Dermis blood vessel endothelial cell (primary cell): ENCODE data around the gene FUBP3. TPM values are rescaled to one million over a fixed set of nuclear protein-coding genes. Genes with fewer than 3 reads are reported as not detected.

ENCODE experiments used
- DNase-seq: peaks from one replicate; pipeline ENCODE4 v3.0.0; 2010
- total RNA-seq: library from RNA; depleted of rRNA; stranded (reverse); fragments of >200 nt; gene quantifications from 2 replicates; pipeline ENCODE4 v1.2.3, GENCODE V29; 2014

FUBP3 gene, protein sequence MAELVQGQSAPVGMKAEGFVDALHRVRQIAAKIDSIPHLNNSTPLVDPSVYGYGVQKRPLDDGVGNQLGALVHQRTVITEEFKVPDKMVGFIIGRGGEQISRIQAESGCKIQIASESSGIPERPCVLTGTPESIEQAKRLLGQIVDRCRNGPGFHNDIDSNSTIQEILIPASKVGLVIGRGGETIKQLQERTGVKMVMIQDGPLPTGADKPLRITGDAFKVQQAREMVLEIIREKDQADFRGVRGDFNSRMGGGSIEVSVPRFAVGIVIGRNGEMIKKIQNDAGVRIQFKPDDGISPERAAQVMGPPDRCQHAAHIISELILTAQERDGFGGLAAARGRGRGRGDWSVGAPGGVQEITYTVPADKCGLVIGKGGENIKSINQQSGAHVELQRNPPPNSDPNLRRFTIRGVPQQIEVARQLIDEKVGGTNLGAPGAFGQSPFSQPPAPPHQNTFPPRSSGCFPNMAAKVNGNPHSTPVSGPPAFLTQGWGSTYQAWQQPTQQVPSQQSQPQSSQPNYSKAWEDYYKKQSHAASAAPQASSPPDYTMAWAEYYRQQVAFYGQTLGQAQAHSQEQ
- total RNA-seq = 27.4 and 38.7 TPM in 2 replicates

DNA sequence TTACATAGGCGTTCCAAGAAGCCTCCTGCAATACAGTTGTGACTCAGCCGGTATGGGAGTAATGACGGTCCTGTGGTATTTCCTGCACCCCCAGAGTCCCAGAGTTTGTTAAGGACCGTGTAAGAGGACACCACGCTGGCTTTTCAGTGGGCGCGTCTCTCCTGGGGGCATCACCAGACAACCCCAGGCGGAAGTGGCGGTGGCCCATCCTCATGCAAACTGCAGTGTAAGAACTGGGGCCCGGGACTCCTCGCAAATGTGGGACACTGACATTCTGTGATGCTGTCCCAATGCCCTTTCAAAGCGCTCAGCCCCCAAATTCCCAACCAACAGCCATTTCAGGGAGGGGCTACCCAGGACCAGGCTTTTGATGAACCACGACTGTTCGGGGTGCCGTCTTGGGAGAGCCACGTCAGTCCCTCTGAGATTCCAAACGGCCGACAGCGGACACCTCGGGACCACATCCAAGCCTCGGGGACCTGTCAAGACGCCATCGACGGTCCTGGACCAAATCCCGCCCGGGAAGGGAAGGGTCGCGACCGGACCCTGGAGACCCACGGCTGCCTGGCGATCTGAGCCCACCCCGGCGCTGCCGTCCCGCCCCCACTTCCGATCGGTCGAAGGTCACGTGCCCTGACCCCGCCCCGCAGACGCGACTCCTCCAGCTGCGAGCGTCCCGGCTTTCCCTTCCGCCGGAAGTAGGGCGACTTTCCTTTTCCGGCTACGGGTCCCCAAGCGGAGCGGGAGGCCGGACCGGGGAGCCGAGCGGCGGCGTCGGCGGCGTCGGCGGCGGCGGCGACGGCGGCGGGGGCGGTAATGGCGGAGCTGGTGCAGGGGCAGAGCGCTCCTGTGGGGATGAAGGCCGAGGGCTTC, at the start of gene FUBP3:
Gene FUBP3, plus strand, starts transcription at position 713 of the 873 bp plus-strand sequence. Its CDS starts 104 bp downstream, at position 817.
- DNase-seq = peak; percentile 85

DNA sequence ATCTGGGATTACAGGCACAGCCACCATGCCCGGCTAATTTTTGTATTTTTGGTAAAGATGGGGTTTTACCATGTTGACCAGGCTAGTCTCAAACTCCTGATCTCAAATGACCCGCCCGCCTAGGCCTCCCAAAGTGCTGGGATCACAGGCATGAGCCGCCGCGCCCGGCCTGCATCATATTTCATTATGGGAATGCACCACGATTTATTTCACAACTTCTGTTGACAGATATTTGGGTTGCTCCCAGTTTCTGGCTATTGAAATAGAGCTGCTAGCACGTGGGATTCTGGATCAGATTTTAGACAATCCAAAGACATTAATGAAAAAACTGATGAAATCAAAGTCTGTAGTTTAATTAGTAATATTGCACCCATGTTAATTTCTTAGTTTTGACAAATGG, 48.4 kb upstream of the FUBP3 start:
- DNase-seq = no peak

DNA sequence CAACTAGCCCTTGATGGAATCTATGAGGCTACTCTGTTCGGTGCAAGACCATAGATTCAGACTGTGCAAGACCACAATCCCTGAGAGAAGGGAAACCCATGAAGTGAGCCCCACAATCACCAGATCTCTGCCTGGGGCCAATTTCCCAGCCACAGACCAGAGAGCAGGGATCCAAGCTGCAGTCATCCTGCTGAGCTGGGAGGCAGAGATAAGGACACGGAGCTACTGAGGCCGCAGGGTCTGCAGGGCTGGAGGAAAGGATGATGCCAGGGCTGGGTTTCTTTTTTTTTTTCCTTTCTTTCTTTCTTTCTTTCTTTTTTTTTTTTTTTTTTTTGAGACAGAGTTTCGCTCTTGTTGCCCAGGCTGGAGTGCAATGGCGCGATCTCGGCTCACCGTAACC, 47.7 kb upstream of the FUBP3 start:
- no peak for DNase-seq

DNA sequence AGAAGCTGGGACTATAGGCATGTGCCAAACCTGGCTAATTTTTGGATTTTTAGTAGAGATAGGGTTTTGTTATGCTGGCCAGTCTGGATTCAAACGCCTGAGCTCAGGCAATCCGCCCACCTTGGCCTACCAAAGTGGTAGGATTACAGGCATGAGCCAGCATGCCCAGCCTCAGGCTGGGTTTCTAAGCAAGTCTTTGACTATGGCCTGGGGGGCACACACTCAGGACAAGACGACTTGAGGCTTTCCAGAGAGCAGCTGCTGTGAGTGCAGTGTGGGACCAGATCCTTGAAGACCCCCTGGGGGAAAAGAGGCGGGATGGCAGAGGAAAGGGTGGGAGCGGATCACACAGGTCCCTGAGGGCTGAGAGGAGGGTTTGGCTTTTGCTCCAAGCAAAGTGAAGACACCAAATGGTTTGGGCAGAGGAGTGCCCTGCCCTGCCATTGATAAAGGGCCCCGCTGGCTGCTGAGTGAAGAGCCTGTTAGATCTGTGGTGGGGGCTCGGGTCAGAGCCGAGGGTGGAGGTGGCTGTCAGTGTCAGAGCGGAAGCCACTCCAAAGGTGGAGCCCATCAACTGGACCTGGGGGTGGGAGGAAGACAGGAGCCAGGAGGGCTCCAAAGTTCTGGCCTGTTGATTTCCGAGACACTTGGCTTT, 46.8 kb upstream of the FUBP3 start:
- no peak for DNase-seq

DNA sequence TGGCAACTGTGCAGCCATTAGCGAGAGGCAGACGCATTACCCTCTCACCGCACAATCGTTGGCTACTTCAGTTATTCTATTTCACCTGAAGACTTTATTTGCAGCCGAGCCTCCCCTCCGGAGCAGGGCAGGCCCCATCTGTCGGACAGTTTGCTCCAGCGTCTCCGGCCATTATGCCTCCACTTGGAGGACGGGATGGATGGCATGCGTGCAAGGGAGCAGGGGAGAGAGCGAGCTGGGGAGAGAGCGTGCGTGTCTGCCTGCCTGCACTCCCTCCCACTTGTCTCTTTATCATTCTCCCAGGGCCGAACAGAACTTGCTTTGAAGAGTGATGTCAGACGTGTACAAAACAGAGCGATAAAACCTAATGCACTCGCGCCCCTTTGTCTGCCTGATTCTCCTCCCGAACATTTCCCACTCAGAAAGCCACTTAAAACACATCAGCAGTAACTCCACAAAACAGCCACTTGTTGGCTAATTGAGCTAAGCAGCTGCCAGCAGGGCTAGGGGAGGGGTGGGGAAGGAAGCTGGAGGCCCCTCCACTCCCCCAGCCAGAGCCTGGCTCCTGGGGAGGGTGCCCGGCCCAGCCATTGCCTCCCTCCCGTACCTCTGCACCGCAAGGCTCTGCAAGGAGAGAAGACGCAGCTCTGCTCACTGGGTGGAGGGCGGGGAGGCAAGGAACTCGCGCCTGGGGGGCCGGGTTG, 43.4 kb upstream of the FUBP3 start:
- DNase-seq = peak; percentile 11

DNA sequence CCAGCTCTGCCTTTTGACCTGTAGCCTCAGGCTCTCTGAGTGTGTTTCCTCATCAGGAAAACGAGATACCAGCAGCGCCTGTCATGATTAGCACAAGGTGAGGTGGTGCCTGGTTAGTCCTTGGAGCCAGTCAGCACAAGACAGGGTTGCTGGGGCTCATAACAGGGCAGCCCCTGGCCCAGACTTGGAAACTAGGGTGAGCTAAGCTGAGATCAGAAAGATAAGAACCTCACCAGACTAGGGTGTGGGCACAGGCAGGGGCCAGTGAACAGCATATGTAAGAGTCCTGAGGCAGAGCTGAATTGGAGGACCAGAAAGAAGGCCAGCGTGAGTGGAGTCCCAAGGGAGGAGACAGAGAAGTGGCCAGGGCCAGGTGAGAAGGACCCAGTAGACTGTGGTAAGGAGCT, 42.7 kb upstream of the FUBP3 start:
- no peak for DNase-seq

DNA sequence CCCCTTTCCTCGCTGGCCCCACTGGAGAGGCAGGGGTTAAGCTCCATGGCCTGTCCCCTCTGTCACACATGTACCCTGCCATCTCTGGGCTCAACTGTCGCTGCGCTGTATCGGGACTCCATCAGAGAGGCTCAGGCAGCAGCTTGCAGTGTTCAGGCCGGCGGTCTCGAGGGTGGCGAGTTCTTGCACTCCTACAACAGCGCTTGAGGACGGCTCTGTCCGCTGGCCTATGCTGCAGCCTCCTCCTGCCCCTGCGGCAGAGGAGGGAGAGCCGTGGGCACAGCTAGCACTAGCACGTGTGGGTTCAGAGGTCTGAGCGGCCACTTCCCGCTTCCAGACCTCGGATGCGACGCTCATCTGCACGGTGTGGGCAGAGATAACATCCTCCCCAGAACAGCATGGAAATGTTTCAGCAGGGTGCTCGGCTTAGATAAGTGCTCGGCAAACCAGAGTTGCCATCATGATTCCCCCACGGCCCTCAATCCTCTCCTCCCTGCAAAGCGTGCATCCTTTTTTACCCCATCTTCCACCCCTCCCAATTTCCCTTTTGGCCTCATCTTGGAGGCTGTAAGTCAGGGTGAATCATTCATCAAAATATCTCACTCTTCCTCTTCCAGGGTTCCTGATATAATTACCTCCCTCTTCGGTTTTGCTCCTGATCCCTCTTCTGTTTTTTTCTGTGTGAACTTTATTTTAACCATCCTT, 41.9 kb upstream of the FUBP3 start:
- DNase-seq = peak; percentile 27

DNA sequence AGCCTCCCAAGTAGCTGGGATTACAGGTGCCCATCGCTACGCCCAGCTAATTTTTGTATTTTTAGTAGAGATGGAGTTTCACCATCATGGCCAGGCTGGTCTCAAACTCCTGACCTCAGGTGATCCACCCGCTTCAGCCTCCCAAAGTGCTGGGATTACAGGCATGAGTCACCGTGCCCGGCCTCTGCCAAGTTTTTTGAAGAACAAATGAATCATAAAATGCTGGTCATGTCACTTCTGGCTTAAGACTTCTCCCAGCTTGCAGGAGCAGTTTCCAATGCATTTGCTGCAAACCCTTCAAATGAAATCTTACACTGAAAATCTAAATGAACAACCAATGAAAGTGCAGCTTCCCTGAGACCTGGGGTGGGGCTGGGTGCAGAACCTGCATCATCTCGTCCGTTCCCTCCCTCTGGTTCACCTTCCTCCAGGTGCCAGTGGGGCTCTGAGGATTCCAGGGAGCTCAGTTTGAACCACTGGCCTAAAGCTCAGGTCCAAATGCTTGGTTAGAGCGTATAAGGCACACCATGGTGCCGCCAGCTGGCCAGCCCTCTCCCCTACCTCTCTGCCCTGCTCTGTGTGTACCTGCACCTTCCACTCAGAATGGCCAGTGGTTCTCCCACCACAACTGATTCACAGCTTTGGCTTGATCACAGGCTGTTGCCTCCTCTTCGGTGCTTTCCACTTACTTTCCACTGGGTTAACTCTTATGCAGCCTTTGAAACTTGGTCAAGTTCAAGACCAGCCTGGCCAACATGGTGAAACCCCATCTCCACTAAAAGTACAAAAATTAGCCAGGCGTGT, 39.8 kb upstream of the FUBP3 start:
- DNase-seq = peak; percentile 51

DNA sequence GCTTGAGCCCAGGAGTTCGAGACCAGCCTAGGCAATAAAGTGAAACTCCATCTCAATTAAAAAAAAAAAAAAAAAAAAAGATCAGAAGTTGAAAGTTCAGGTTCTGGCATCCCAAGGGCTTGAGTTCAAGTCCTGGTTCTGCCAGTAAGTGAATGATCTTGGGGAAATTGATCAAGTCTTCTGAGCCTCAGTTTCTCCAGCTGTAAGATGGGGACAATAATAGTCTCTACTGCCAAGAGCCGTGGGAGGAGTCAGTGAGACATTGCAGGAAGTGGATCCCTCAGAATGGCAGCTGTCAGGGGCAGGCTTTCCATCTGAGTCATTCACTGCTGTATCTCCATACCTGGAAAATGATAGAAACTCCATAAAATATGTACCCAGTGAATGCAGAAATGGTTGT, 37.8 kb upstream of the FUBP3 start:
- no peak for DNase-seq

DNA sequence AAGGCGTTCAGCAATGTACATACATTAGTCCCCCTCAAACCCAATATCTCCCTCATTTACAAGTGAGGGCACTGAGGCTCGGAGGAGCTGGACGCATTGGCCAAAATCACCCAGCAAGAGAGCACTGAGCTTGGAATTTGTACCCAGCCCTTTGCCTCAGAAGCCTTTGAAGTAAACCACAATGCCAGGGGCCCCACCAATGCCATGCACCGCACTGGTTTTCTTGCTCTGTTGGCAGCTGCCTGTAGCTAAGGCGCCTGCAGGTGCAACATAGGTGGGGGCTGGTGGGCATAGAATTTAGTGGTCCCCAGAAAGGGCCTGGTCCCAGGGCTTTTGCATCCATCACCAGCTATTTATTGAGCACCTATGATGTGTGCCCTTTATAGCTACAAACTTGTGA, 37.3 kb upstream of the FUBP3 start:
- no peak for DNase-seq

DNA sequence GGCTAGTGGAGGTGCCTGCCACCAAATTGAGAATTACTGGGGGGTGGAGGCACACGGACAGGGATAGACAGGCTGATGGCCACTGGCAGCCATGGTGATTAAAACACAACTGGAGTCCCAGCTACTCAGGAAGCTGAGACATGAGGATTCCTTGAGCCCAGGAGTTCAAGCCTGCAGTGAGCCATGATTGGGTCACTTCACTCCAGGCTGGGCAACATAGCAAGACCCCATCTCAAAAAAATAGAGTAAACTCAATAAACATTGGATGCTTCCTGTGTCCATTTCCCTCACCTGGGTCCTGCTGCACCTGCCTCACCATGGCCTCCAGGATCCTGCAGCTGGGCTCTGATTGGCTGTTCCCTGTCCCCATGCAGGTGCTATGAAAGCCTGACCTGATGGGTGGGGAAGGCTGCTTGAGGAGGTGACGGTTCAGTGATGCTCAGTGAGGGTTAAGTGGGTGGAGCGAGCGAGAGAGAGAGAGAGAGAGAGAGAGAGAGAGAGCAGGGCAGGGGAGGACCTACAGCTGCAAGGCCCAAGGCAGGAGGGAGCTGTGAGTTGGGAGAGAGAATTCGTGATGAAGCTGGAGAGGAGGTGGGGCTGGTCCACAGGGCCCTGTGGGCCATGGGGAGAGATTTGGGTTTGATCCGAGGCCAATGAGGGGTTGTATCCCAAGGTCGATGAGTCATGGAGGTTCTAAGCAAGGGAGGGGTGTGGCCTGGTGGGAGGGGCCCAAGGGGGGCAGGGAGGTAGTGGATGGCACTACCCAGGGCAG, 36.7 kb upstream of the FUBP3 start:
- DNase-seq = no peak

DNA sequence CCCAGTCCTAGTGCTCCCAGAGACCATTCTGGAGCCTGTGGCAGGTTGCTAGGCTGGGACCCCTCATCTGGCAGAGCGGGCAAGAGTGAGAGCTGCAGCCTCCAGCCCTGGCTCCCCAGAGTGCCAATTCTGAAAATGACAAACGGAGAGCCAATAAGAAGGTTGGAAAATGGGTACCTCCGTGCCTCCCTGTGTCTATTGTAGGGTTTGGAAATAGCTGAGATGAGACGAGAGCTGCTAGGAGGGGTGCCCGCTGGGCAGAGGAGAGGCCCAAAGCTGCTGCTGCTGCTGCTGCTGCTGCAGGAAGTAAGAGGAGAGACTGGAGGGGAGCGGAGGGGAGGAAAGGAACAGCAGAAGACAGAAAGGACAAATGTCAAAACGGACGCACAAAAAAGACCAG, 36.0 kb upstream of the FUBP3 start:
- no peak for DNase-seq

DNA sequence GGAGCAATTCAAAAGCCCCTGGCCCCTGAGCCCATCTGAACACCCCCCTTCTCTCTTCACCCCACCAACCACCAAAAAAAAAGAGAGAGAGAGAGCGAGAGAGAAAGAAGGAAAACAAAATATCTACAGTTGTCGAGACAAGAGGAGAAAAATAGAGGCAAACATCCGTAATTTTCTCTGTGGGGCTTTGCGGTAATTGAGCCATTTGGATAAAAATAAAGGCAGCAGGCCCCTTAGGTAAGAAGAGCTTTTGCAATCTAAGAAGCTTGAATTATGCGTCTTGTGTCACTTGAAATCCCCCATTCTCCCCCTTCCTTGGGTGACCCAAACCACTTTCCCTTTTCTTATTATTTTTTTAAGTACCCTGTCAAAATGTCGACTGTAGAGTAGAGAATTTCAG, 35.5 kb upstream of the FUBP3 start:
- no peak for DNase-seq

DNA sequence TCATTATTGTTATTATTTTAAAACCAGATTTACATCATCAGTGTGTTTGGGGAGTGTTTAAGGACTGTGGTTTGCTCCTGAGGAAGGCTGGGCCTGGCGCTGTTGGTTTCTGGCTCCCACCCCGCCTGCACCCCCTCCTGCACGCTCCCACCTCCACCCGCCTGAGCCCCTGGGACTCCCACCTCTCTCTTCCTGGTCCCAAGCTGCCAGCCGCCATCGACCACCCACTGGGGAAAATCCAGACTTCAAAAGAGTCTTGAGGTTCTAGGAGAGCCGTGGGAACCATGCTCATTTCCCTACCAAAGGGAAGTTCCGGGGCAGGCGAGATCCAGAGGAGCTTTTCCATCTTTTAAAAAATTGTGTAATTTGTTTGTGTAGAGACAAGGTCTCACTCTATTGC, 35.0 kb upstream of the FUBP3 start:
- DNase-seq = no peak

DNA sequence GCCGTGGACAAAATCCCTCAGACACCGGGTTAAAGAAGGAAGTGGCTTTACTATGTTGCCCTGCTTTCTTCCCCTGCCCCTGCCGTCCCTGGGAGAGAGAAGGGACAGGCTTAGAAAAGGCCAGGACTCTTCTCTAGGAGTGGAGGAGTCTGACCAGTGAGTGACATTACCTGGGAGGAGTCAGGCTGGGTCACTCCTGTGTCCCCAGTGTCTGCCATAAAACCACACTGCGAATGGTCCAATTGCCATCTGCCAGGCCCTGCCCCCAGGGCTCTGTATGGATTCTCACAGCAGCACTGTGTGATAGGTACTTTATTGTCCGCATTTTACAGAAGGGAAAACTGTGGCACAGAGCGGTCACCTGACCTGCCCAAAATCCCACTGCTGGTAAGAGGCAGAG, 31.3 kb upstream of the FUBP3 start:
- DNase-seq = no peak

DNA sequence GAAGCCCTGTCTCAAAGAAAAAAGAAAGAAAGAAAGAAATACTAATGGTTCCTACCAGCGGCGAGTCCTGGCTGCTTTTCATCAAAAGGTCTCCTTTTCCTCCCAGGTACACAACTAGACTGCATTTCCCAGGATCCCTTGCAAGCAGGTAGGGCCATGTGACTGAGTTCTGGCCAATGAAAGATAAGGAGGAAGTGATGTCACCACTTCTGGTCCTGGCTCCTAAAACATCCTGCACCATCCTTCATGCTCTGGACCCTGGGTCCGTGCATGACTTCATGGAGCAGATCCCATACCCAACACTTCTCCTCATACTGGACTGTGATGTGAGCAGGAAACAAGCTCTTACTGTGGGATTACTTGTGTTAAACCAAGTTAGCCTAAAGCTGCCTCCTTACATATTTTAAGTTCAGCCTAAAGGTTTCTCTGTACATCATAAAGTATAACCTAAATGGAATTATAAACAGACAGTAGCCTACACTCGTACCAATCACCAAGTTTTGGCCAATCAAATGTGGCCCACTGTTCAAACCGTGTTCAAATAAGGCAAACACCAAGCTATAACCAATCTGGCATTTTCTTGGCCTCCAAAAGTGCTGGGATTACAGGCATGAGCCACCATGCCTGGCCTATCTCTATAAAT, 30.2 kb upstream of the FUBP3 start:
- DNase-seq = no peak

DNA sequence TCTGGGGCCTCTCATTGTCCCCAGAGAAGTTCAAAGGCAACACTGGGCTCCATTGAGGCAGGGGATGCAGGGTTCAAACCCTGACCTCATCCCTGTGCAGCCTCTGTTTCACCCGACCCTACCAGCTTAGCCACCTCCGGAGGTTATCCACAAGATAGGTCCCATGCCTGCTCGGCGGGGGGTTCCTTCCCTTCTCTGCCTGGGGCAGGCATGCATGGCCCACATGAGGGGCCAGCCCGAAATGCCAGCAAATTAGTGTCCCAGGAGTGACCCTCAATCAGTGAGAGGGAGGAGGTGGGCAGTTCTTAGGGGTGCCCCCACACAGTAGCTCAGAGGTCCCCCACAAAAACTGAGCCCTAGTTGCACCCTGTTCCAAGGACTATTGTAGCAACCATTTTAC, 24.8 kb upstream of the FUBP3 start:
- DNase-seq = no peak

DNA sequence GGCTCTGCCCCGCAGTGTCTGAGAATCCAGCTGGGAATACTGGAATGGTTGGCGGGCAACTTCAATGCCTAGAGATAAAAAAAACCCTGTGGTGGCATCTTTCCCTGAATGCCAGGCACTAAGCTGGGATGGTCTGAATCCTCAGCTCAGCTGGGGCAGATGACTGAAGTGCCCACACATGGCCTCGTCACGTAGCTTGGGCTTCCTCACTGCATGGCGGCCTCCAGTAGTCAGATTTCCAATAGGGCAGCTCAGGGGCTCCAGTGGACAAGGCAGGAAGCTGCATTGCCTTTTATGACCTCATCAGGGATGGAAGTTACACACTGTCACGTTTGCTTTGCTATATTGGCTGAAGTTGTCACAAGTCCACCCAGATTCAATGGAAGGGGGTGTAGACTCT, 24.3 kb upstream of the FUBP3 start:
- no peak for DNase-seq

DNA sequence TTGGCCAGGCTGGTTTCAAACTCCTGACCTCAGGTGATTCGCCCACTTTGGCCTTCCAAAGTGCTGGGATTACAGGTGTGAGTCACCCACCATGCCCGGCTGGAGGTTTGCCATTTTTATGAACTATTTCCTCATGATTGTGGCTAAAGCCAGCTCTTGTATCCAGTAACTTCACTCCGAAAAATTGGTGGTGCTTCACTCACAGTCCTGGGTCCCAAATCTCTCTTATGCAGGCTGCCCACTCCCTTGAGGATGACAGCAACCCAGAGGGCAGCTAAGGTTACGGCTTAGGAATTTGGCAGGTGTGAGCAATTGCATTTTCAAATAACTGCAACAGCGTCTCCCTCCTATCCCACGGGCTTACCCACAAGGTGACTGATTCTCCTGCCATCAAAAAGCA, 23.4 kb upstream of the FUBP3 start:
- no peak for DNase-seq
